Osteocyte (in vitro differentiated cells): Measurements from ENCODE around the gene SMCHD1. TPM values are rescaled to one million over a fixed set of nuclear protein-coding genes. Genes with fewer than 3 reads are reported as not detected.

Experiments
- DNase-seq: peaks from one replicate; pipeline ENCODE4 v3.0.0; 2021; ENCODE audit warnings: mixed read lengths; ENCODE audit not compliant: unreplicated experiment; ENCODE audit errors: extremely low spot score
- H3K27ac Mint-ChIP-seq: one replicate; pipeline ENCODE4 v1.8.0; 2021; ENCODE audit warnings: mild to moderate bottlenecking, mixed read lengths; ENCODE audit not compliant: unreplicated experiment
- H3K27me3 Mint-ChIP-seq: one replicate; pipeline ENCODE4 v1.8.0; 2021; ENCODE audit warnings: mixed read lengths; ENCODE audit not compliant: unreplicated experiment
- H3K36me3 Mint-ChIP-seq: one replicate; pipeline ENCODE4 v1.8.0; 2021; ENCODE audit warnings: mixed read lengths; ENCODE audit not compliant: unreplicated experiment
- H3K4me1 Mint-ChIP-seq: one replicate; pipeline ENCODE4 v1.8.0; 2021; ENCODE audit warnings: mixed read lengths; ENCODE audit not compliant: unreplicated experiment
- H3K4me3 Mint-ChIP-seq: one replicate; pipeline ENCODE4 v1.8.0; 2021; ENCODE audit warnings: mild to moderate bottlenecking, moderate library complexity, mixed read lengths; ENCODE audit not compliant: unreplicated experiment
- H3K9me3 Mint-ChIP-seq: one replicate; pipeline ENCODE4 v1.8.0; 2021; ENCODE audit warnings: mixed read lengths; ENCODE audit not compliant: unreplicated experiment
- CTCF ChIP-seq: fragments of 200-600 bp; sonication (generic); IDR thresholded peaks from 2 replicates; pipeline ENCODE4 v1.5.0; 2021; ENCODE audit warnings: antibody characterized with exemption, mild to moderate bottlenecking, moderate library complexity
- total RNA-seq: library from RNA; stranded (reverse); gene quantifications from 2 replicates; pipeline ENCODE4 v1.2.1, GENCODE V29; 2021

Gene SMCHD1
- total RNA-seq, 1 donor from 2014 or later = 58.1 TPM

- Mint-ChIP-seq H3K36me3 (peaks cover 56% of the 10 kb centered on the region), H3K4me1 (no peaks in the 10 kb centered on the region), H3K4me3 (no peak overlapping the region), H3K27me3 (no peaks in the 10 kb centered on the region), H3K9me3 (no peaks in the 10 kb centered on the region), H3K27ac (no peak overlapping the region)
- no peak for TF ChIP-seq CTCF
- DNase-seq = no peak
These were observed 43.5 kb downstream of the SMCHD1 start for GRCh38 chr18:2699001-2699400.

GRCh38 chr18:2704541-2704940 is 49.0 kb downstream of the SMCHD1 start:
- H3K4me1 Mint-ChIP-seq = peaks cover 22% of the 10 kb centered on the region
- no peak for DNase-seq
- H3K4me3 Mint-ChIP-seq = no peak overlapping the region
- no peaks in the 10 kb centered on the region for H3K27me3 Mint-ChIP-seq
- no peak overlapping the region for H3K27ac Mint-ChIP-seq
- no peak for TF ChIP-seq CTCF
- no peaks in the 10 kb centered on the region for H3K9me3 Mint-ChIP-seq
- H3K36me3 Mint-ChIP-seq = peaks cover 53% of the 10 kb centered on the region

DNA sequence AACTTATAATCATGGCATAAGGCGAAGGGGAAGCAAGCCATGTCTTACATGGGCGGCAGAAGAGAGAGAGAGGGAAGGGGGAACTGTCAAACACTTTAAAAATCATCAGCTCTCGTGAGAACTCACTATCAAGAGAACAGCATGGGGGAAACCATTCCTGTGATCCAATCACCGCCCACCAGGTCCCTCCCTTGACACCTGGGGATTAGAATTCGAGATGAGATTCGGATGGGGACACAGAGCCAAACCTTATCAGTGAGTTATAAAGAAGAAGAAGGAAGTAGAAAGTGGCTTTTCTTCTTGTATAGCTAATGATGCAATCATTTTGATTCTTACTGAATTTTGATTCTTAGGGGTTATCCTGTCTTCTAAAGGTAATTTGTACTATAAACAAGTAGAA is 51.4 kb downstream of the SMCHD1 start:
- no peak for DNase-seq
- Mint-ChIP-seq H3K4me1 (peaks cover 22% of the 10 kb centered on the region), H3K27ac (peak overlapping the region; percentile 83), H3K36me3 (peaks cover 58% of the 10 kb centered on the region), H3K4me3 (no peak overlapping the region), H3K9me3 (no peaks in the 10 kb centered on the region), H3K27me3 (no peaks in the 10 kb centered on the region)
- no peak for TF ChIP-seq CTCF

- Mint-ChIP-seq H3K36me3 (peaks cover 61% of the 10 kb centered on the region), H3K4me3 (no peak overlapping the region), H3K4me1 (peaks cover 22% of the 10 kb centered on the region), H3K27ac (no peak overlapping the region), H3K9me3 (no peaks in the 10 kb centered on the region), H3K27me3 (no peaks in the 10 kb centered on the region)
- no peak for DNase-seq
- no peak for TF ChIP-seq CTCF
These were observed 52.1 kb downstream of the SMCHD1 start for GRCh38 chr18:2707551-2708168.

GRCh38 chr18:2709316-2709715 is 53.8 kb downstream of the SMCHD1 start:
- peaks cover 63% of the 10 kb centered on the region for H3K36me3 Mint-ChIP-seq
- H3K4me3 Mint-ChIP-seq = no peak overlapping the region
- H3K27me3 Mint-ChIP-seq = no peaks in the 10 kb centered on the region
- peaks cover 22% of the 10 kb centered on the region for H3K4me1 Mint-ChIP-seq
- no peak overlapping the region for H3K27ac Mint-ChIP-seq
- H3K9me3 Mint-ChIP-seq = no peaks in the 10 kb centered on the region
- DNase-seq = no peak
- TF ChIP-seq CTCF = no peak
